Activated CD8-positive, alpha-beta memory T cell treated with anti-CD3 and anti-CD28 coated beads for 4 hours (primary cell): ENCODE results near the gene RNF151.
A peak's percentile ranks its signal among the peaks of the same experiment; 100 is the strongest.

Source experiments
- DNase-seq, 2 donors: peaks; one replicate each; pipeline ENCODE4 v3.0.0-alpha.2; 2020; ENCODE audit warnings: low read depth in 2 of 2

Gene RNF151

GRCh38 chr16:1991588-1991947 lies 24.9 kb downstream of the RNF151 start:
- no peak for DNase-seq

- DNase-seq, result peak; percentile 98
Observed at GRCh38 chr16:1991948-1992703, 25.5 kb downstream of the RNF151 start.

DNA sequence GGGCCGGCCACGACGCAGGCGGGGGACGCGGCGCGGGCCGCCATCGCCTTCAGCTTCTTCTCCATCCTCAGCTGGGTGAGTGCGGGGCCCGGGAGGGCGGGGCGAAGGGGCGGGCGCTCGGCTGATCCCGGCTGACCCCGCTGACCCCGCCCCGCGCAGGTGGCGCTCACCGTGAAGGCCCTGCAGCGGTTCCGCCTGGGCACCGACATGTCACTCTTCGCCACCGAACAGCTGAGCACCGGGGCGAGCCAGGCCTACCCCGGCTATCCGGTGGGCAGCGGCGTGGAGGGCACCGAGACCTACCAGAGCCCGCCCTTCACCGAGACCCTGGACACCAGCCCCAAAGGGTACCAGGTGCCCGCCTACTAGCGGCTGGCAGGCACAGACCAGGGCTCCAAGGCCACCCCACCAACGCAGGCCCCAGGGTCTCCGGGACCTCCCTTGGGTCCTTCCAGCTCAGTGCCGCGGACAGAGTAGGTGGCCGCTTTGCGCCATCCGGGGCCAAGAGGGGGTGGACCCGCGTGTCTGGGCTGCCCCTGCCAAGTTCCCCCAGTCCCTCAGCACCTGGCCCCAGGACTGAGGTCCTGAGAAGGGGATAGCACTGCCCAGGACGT lies 26.2 kb downstream of the RNF151 start:
- no peak for DNase-seq

DNA sequence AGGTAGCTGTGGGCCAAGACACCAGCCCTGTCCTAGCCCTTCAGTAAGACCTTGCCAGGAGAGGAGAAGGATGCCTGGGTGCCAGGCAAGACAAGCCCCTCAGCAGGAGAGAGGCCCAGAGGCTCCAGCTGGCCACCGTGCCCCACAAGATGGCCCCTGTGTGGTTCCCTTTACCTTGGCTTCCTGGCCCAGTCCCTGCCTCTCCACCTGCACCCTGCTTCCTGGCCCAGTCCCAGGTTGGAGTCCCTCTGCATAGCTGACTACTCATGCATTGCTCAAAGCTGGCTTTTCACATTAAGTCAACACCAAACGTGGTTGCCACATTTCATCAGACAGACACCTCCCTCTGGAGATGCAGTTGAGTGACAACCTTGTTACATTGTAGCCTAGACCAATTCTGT lies 27.1 kb downstream of the RNF151 start:
- DNase-seq, result no peak

DNA sequence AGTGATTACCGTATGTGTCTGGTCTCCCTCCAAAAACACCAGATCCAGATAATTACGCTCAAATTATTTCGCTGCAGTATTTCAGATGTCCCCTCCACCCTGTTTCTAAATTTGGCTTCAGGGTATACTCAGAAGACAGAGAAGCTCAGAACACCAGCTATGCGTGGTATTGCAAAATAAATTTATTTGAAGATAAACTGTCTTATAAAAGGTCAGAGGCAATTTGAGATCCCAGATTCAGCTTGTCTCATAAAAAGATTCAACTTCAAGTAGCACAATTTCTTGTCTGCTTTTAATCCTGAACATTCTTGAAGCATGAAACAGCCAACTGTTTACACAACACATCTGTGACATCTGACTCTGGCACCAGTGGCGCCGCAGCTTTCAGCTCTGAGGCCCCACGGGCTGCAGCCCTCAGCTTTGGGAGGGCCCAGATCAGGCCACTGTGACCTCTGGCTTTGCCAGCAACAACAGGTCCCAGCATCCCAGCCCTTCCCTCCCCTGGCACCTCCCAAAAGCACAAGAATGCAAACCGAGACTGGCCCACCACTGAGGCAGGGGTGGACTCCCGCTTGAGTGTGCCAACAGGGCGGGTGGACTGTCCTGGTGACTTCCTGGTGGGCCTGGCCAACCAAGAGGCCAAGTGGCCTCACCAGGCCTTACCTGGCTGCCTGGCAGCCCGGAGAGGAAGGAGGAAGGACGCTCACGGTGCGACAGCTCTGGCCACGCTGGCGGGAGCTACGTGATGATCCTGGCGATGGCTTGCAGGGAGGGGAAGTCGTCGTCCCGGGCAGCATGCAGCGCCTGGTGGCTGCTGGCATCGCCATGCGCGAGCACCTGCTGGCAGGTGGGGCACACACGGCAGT lies 31.1 kb downstream of the RNF151 start:
- DNase-seq, result no peak

DNA sequence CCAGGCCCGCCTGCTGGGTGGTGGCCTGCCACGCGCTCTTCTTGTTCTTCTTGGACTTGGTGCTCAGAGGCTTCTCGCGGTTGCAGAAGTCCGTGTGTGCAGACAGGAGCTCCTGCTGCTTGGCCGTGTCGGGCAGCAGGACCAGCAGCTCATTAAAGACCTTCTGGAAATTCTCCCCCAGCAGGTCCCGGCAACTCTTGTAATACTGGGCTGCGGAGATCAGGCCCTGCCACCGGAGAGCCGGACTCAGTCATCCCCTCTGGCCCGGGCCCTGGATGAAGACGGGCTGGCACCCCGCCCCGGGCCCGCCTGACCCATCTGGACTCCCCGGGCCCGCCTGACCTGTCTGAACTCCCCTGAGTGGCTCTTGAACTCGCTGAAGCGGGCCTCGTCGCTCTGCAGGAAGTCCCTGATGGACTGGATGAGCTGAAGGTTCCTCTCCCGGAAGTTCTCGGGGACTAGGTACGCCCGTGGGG lies 31.7 kb downstream of the RNF151 start:
- DNase-seq, result no peak

GRCh38 chr16:1998852-1999801 lies 32.5 kb downstream of the RNF151 start:
- no peak for DNase-seq

GRCh38 chr16:1999866-2000514 lies 33.3 kb downstream of the RNF151 start:
- no peak for DNase-seq

- no peak for DNase-seq
Observed at GRCh38 chr16:2001035-2001434, 34.4 kb downstream of the RNF151 start.

DNA sequence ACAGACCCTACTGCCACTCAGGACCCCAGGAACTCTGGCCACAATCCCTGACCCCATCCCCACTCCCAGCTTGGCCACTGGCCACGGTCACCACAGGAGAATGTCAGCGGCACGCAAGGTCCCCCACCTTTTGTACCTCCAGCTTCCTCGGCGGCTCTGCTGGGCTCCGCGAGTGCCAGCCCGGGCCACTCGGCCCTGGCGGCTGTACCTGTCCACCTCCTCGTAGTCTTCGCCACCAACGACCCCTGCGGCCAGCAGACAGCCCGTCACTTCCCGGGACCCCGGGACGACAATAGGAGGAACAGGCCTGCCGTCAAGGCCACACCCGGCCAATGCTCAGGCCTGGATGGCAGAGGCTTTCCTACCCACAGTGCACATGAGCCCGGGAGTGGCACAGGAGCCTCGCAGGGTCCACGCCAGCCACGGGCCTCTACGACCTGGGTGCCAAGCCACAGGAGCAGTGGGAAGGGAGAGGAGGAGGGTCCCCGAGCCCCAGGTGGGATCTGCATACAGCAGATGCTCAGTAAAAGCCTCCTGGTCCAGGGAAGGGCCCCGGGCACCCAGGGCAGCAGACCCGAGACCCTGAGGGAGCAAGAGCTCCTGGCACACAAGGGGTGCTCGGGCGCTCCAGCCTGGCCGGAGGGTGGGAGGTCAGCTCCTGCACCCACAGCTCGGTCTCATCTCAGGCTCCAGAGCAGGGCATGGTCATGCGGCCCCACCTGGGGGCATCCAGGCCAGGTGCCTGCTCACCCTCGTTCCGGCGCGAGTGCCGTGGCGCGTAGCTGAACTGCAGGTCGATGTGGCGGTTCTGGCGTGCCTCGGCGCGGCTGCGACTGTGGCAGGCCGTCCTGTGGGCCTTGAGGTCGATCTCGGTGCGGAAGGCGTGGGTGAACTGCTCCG lies 35.0 kb downstream of the RNF151 start:
- DNase-seq, result no peak

DNA sequence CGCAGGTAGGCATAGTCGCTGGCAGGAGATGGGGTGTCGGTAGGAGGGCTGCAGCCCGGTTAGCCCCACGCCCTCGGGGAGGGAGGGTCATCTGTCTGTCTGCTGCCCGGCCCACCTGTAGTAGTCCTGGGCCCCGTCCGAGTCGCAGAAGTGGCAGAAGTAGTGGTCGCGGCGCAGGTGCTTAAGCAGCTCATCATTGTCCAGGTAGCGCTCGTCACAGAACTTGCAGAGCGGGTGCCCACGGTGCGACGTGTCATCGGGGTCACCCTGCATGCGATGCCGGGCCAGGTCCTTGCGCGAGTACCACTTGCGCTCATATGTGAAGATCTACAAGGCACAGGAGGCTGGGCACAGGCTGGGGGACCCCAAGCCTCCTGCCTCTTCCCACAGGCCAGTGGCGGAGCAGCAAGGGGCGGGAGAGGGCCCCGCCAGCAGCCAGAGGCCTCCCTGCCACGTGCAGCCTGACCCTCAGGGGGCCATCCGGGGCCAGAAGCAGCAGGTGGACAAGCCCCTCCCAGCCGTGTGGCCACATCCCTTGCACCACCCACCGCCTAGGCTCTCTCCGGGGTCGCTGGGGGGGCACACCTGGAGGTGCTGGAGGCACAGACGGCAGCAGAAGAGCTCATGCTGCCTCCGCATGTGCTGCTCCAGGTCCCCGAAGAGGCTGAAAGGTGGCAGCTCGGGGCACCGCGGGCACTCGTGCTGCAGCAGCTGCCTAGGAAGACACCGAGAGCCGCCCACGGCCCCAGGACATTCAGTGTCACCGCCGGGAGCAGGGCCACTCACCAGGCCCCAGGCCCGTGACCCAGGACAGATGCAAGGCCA lies 36.0 kb downstream of the RNF151 start:
- no peak for DNase-seq

DNA sequence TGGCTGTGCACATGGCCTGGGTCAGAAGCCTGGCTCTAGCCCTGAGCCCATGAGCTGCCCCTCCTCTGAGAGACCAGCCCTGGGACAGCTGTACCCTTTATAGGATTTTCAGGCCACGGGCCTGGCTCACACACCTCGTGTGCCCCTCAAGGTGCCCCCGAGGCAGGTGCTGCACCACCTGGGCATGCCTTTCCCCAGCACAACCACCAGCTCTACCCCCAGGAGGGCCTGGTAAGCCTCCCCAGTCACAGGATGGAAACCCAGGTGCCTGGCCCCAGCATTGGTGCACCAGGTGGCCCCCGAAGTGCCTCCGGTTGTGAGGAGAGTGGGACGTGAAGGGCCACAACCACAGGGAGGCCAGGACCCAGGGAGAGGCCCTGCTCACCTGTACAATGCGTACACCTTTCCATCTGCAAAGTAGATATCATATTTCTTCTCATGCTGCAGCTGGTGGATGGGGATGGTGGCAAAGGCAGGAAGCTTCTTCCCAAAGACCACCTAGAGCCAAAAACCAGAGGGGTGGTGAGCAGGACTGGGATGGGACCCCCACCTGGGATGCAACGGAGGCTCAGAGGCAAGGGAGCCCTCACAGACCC lies 36.7 kb downstream of the RNF151 start:
- DNase-seq, result no peak

DNA sequence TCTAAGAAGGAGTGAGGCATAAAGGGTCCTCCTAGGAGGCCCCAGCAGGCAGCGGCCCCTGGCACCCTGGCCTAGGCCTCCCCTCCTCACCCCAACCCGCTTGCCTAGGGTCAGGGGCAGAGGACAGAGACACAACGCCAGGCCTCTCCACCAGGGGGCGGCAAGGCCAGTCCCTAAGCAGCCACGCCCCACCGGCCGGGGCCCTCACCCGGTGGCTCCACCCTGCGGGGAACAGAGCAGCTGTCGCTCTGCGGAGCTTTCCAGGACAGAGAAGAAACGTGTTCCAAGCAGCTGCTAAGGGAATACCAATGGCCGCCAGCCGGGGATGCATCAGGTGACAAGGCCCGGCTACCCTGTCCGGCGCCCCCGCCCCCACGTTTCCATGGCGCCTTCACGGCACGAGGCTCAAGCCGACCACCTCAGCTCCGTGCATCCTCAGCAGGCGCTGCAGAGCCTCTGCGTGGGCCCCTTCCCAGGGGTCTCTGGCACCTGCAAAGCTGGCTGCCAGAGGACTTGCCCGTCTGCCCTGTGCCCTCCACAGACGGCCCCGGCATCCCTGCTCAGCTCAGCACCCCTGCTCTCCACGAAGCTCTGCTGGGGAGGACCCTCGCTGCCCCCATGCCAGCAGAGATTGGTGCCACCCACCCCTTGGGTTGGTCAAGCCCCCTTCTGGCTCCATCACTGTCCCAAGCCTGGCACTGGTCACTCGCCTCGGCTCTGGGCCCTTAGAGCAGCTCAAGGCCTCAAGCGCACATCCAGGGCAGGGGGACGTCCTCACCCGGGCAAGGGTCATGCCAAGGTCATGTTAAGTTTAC lies 37.4 kb downstream of the RNF151 start:
- DNase-seq, result peak; percentile 62 to 69

GRCh38 chr16:2004795-2005517 lies 38.3 kb downstream of the RNF151 start:
- no peak for DNase-seq

DNA sequence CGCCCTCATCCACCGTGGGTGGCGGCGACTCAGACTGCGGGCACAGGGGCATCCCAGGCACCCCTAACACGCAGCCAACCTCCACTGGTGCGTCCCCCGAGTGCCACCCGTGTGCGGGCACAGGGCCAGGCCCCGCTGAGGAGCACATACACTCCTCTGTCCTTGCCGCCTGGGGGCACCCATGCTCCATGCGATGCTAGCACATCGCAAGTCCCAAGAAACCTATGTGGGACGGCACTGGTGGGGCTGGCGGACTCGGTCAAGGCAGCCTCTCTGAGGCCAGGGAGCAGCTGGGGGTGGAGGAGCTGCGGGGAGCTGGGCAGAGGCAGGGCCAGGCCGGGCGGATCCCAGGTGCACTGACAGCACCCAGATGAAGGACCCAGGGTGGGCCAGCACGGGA lies 39.0 kb downstream of the RNF151 start:
- DNase-seq, result no peak

GRCh38 chr16:2006317-2006716 lies 39.7 kb downstream of the RNF151 start:
- DNase-seq, result no peak
